HepG2 (cell line): ENCODE data around the gene RAB17. TPM values are rescaled to one million over a fixed set of nuclear protein-coding genes. Genes with fewer than 3 reads are reported as not detected.

Source experiments
- DDIT3 ChIP-seq: sonication (generic); formaldehyde crosslinking; IDR thresholded peaks from 2 replicates; pipeline ENCODE4 v1.4.0; 2020; ENCODE audit warnings: mild to moderate bottlenecking, missing genetic modification reagents
- FOXO4 ChIP-seq: sonication (generic); formaldehyde crosslinking; conservative IDR thresholded peaks from 2 replicates; pipeline ENCODE4 v1.8.1; 2023; ENCODE audit warnings: missing genetic modification reagents
- HMGXB4 ChIP-seq, 2 experiments: sonication (generic) in 1 of 2; formaldehyde crosslinking in 1 of 2; IDR thresholded peaks; 2 replicates each; pipeline versions ENCODE4 v1.4.0 to v1.6.1; 2018 to 2020; ENCODE audit warnings: missing genetic modification reagents in 2 of 2, borderline replicate concordance in 1 of 2, low read depth in 1 of 2, mild to moderate bottlenecking in 1 of 2, missing biosample characterization in 1 of 2
- KLF15 ChIP-seq: sonication (generic); formaldehyde crosslinking; IDR thresholded peaks from 2 replicates; pipeline ENCODE4 v1.8.1; 2023; ENCODE audit warnings: borderline replicate concordance, mild to moderate bottlenecking, inconsistent platforms, missing genetic modification reagents, mixed read lengths
- KLF6 ChIP-seq: IDR thresholded peaks from 2 replicates; pipeline ENCODE4 v1.8.0; 2016; ENCODE audit warnings: missing biosample characterization, missing genetic modification reagents
- MAFF ChIP-seq: IDR thresholded peaks from 2 replicates; pipeline ENCODE4 v1.6.1; 2011; ENCODE audit warnings: low read depth, low read length, improper control_type of control experiment
- MAX ChIP-seq: IDR thresholded peaks from 2 replicates; pipeline ENCODE4 v1.6.1; 2012; ENCODE audit warnings: inconsistent platforms
- MZF1 ChIP-seq: sonication (generic); formaldehyde crosslinking; IDR thresholded peaks from 2 replicates; pipeline ENCODE4 v1.8.1; 2023; ENCODE audit warnings: mild to moderate bottlenecking, missing genetic modification reagents, borderline replicate concordance
- PLSCR1 ChIP-seq: sonication (generic); formaldehyde crosslinking; IDR thresholded peaks from 2 replicates; pipeline ENCODE4 v1.5.0; 2020; ENCODE audit warnings: missing genetic modification reagents, mild to moderate bottlenecking, borderline replicate concordance
- RELA ChIP-seq: sonication (generic); formaldehyde crosslinking; IDR thresholded peaks from 2 replicates; pipeline ENCODE4 v1.4.0; 2020; ENCODE audit warnings: missing genetic modification reagents
- SP2 ChIP-seq: sonication (generic); formaldehyde crosslinking; IDR thresholded peaks from 2 replicates; pipeline ENCODE4 v1.5.1; 2020; ENCODE audit warnings: mild to moderate bottlenecking, missing genetic modification reagents
- ZBTB34 ChIP-seq: sonication (generic); formaldehyde crosslinking; IDR thresholded peaks from 2 replicates; pipeline ENCODE4 v1.8.0; 2022; ENCODE audit warnings: mild to moderate bottlenecking, missing genetic modification reagents
- ZFP90 ChIP-seq: sonication (generic); formaldehyde crosslinking; IDR thresholded peaks from 2 replicates; pipeline ENCODE4 v1.8.0; 2022; ENCODE audit warnings: missing genetic modification reagents, mild to moderate bottlenecking, inconsistent platforms, borderline replicate concordance
- ZNF276 ChIP-seq: sonication (generic); formaldehyde crosslinking; IDR thresholded peaks from 2 replicates; pipeline ENCODE4 v1.4.0; 2020; ENCODE audit warnings: mild to moderate bottlenecking, low read depth, missing genetic modification reagents
- ZNF280B ChIP-seq: sonication (generic); formaldehyde crosslinking; IDR thresholded peaks from 2 replicates; pipeline ENCODE4 v1.5.0; 2020; ENCODE audit warnings: missing genetic modification reagents, mild to moderate bottlenecking, borderline replicate concordance
- ZNF549 ChIP-seq: sonication (generic); formaldehyde crosslinking; IDR thresholded peaks from 2 replicates; pipeline ENCODE4 v1.5.0; 2020; ENCODE audit warnings: missing genetic modification reagents
- ZSCAN20 ChIP-seq: sonication (generic); formaldehyde crosslinking; IDR thresholded peaks from 2 replicates; pipeline ENCODE4 v1.4.0; 2020; ENCODE audit warnings: missing genetic modification reagents, mild to moderate bottlenecking, borderline replicate concordance
- polyA plus RNA-seq, 8 experiments: library from polyadenylated mRNA; depleted of rRNA in 3 of 8; stranded (reverse) in 7 of 8; unstranded in 1 of 8; fragments of >200 nt; fragmentation: Illumina TruSeq in 4 of 8; extraction: Trizol in 4 of 8; gene quantifications; 2 replicates each; pipeline versions ENCODE4 v1.2.1 to v1.2.3, GENCODE V29; 2011 to 2016; ENCODE audit warnings: low read depth in 4 of 8, missing spikeins in 1 of 8, mixed read lengths in 1 of 8; ENCODE audit not compliant: insufficient read depth in 1 of 8
- total RNA-seq, 5 experiments: library from RNA; depleted of rRNA; stranded (reverse); fragments of >200 nt; fragmentation: Illumina TruSeq; extraction: Trizol; gene quantifications; 2 replicates each; pipeline ENCODE4 v1.2.3, GENCODE V29; 2016; ENCODE audit warnings: low read depth in 1 of 5

Gene RAB17
- total and polyA plus RNA-seq, 2 of the 13 experiments (the other 11 are each of a cell fraction or from before 2014, with no cell fraction given), result 68.0 to 124 TPM

- TF ChIP-seq PLSCR1 (CRISPR knock-in tag) (no peak), ZNF276 (CRISPR knock-in tag) (no peak), MZF1 (CRISPR knock-in tag) (no peak; the same call in 1 of the 2 replicates), KLF6 (CRISPR knock-in tag) (no peak), KLF15 (CRISPR knock-in tag) (no peak), MAFF (no peak), ZFP90 (CRISPR knock-in tag) (peak; percentile 95), ZSCAN20 (CRISPR knock-in tag) (0 out of 2 replicates have a peak, but pooled peaks have one; percentile 59), ZNF549 (CRISPR knock-in tag) (no peak), HMGXB4 (CRISPR knock-in tag; IDR thresholded peaks at IDR 0.05; ENCODE audit: borderline replicate concordance in 1 of 2, low read depth in 1 of 2) (peak; percentile 56 to 67; a peak in 1 of 4 replicates), SP2 (CRISPR knock-in tag) (no peak), FOXO4 (CRISPR knock-in tag) (0 out of 2 replicates have a peak, but pooled peaks have one; percentile 94), RELA (CRISPR knock-in tag) (no peak), ZBTB34 (no peak), DDIT3 (CRISPR knock-in tag) (no peak), MAX (peak; percentile 65), ZNF280B (CRISPR knock-in tag) (no peak; the same call in 1 of the 2 replicates)
These were observed 4.8 kb downstream of the RAB17 start (continued) for GRCh38 chr2:237585590-237586221.
